ENCODE data around the gene ICA1L.

ICA1L gene

GRCh38 chr2:202723746-202724145, 147.8 kb downstream of the ICA1L start:
- DNase-seq = no peak
